GM12864 (cell line): ENCODE measurements around the gene SLAMF8.

Source experiments
- DNase-seq: peaks from one replicate; pipeline ENCODE4 v3.0.0-alpha.2; 2011; ENCODE audit warnings: low read depth
- H3K4me3 ChIP-seq: 2 replicates; pipeline ENCODE4 v1.5.1; 2011; ENCODE audit warnings: mild to moderate bottlenecking, low read depth, low read length, control low read depth
- TF ChIP-seq, protein P1 (sequence below): IDR thresholded peaks from 2 replicates; pipeline ENCODE4 v1.5.1; 2011; ENCODE audit warnings: low read depth, mild to moderate bottlenecking, moderate library complexity, low read length, control low read depth, inconsistent platforms; ENCODE audit errors: missing control alignments

SLAMF8 gene

DNA sequence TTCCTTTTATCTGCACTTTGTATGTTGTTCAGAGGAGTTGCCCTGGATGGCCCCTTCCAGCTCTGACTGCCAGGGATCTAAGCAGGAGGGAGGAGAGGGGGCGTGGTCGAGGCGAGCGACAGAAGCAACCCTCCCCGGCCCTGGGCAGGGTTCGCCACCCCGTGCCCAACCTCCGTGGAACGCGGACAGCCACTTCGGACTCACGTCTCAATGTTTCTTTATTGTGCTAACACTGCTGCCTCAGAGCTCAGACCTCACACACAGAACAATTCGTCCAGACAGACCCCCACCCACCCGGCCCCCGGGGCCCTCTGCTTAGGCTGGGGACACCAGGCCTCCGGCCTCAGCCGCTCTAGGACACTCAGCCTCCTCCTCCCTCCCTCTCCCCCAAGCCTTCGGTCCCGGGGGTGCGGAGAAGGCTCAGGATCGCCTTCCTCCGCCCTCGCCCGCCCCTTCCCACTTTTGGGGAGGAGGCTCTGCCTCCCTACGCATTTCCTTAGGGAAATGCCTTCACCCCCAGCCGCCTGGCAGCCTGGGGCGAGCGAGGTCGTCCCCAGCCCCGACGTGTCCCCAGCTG, 27.5 kb downstream of the SLAMF8 start:
- peak overlapping the region; percentile 37 for H3K4me3 ChIP-seq
- no peak for DNase-seq
- TF ChIP-seq, protein P1, sequence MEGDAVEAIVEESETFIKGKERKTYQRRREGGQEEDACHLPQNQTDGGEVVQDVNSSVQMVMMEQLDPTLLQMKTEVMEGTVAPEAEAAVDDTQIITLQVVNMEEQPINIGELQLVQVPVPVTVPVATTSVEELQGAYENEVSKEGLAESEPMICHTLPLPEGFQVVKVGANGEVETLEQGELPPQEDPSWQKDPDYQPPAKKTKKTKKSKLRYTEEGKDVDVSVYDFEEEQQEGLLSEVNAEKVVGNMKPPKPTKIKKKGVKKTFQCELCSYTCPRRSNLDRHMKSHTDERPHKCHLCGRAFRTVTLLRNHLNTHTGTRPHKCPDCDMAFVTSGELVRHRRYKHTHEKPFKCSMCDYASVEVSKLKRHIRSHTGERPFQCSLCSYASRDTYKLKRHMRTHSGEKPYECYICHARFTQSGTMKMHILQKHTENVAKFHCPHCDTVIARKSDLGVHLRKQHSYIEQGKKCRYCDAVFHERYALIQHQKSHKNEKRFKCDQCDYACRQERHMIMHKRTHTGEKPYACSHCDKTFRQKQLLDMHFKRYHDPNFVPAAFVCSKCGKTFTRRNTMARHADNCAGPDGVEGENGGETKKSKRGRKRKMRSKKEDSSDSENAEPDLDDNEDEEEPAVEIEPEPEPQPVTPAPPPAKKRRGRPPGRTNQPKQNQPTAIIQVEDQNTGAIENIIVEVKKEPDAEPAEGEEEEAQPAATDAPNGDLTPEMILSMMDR = no peak

DNA sequence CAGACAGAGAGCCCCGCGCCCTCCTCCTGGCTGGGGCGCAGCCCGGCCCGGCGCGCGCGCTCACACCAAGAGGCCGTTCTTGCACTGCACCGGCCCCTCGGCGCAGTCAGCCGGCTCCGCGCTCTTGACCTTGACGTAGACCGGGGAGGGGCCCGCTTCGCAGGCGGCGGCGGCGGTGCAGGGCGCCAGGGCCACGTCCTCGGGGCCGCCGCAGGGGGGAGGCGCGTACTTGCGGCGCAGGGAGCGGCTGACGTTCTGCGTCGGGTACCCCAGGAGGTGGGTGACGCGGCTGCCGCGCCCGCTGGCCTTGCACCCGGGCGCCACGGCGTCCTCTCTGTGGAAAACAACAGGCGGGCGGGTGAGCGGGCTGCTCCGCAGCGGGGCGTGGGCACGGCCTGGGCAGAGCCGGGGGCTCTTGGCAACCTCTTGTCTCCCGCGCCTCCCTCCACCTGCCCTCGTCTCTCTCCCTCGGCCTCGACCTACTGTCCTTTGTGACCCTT, 28.1 kb downstream of the SLAMF8 start:
- DNase-seq = no peak
- H3K4me3 ChIP-seq = peak overlapping the region; percentile 37
- TF ChIP-seq, protein P1 = no peak

DNA sequence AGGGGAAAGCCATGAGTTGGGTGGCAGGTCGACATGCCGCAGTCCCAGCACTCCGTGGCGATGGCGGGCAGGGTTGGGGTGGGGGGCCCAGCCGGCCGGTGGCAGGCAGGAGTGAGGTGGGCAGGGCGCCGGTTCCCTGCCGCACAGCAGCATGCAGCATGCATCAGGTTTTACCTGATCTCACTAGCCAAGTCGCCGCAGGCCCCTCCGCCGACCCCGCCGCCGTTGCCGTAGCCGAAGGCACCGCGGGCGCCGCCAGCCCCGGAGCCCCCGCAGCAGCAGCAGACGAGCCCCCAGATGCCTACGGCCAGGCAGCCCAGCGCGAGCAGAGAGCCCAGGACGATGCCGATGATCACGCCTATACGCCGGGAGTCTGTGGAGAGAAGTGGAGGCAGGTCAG, 29.0 kb downstream of the SLAMF8 start:
- no peak overlapping the region for H3K4me3 ChIP-seq
- DNase-seq = no peak
- TF ChIP-seq, protein P1 = no peak

DNA sequence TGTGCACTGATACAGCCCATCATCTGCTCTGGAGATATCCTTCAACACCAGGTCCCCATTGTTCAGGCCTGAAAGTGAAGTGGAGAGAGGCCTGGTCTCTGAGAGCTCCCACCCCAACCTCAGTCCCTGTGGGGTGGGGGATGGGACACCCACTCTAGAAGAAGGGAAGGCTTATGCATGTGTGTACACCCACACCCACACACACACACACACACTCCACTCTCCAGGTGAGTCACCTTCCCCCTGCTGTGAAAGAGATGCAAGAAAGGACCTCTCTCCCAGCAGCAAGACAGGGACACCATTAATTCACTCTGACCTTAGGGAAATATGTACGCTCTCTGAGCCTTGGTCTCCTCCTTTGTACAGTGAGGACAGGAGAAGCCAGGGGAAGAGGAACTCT, 29.9 kb downstream of the SLAMF8 start:
- no peak overlapping the region for H3K4me3 ChIP-seq
- TF ChIP-seq, protein P1 = no peak
- DNase-seq = no peak

DNA sequence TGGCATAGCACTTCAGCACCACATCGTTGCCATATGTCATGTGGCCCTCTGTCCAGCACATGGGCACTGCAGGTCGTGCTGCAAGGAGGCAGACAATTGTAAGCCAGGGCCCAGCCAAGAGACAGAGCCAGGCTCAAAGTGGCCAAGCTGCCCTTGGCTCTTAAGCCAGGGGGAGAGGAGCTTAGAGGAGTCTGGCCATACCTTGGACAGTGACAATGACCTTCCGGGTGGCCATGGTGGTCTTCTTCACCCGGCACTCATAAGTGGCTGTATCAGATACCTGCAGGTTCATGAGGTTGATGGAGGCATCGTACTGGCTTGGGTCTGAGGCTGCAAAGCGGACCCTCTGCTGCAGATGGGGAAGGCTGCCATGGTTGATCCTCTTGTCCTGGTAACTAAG, 31.2 kb downstream of the SLAMF8 start:
- no peak for DNase-seq
- H3K4me3 ChIP-seq = no peak overlapping the region
- TF ChIP-seq, protein P1 = no peak

DNA sequence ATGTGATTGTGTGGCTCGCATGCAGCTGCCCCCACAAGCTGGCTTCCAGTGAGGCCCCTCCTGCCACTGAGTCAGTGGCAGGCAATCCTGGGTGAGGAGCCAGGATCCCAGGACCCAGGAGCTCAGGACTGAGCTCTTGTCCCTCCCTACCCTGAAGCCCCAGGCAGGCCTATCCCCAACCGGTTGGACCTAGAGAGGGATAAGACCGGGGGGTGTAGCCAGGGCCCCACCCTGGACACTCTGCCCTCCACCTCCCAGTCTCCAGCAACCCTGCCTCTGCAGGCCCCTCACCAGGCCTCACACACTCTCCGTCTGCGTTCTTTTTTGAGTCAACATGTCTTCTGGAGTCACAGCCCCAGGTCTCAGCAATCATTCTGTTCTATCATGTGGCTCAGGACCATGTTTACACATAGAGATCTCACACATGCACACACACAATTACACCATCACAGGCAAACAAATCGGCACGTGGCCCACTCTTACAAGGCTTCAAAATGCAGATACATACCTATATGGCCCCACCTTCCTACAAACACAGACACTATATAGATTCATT, 33.2 kb downstream of the SLAMF8 start:
- no peak for DNase-seq
- TF ChIP-seq, protein P1 = no peak
- H3K4me3 ChIP-seq = no peak overlapping the region

DNA sequence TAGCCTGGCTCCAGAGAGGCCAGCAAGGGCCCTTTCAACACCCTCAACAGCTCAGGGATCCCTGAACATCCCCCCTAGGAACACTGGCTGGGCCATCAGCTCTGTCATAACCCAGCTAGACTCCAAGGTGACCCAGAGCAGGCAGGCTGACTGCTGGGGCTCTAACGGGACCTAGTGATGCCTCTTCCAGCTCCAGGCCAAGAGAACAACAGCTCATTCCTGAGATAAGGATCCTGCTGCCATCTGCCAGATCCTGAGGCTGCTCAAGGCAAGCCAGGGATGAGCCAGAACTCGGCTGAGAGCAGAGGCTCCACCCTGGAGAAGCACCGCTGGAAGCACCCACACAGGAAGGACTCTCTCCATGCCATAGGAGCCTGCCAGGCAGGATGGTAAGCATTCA, 33.8 kb downstream of the SLAMF8 start:
- no peak for DNase-seq
- no peak overlapping the region for H3K4me3 ChIP-seq
- TF ChIP-seq, protein P1 = no peak
